Right forelimb (tissue), 1 donor: ENCODE results near the gene FHIT.

Experiments used
- DNase-seq: peaks from one replicate; pipeline ENCODE4 v3.0.0-alpha.2; 2018

The FHIT gene

DNA sequence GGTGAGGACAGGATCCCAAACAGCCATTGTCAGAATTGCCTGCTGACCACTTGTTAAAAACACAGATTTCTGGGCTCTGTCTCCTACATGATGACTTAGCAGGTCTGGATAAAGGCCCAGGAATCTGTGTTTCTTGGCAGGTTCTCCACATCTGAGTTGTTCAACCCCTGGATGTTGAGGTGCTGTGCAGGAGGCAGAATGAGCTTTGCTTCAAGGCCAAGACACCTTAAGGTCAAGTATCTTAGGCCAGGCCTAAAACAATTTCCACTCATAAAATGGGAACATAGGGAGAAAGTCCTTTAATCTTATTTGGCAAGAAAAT lies 1522.7 kb downstream of the FHIT start:
- no peak for DNase-seq

- no peak for DNase-seq
Measured at GRCh38 chr3:59727902-59728586, 1523.2 kb downstream of the FHIT start.

- no peak for DNase-seq
Measured at GRCh38 chr3:59726279-59726678, 1525.0 kb downstream of the FHIT start.

DNA sequence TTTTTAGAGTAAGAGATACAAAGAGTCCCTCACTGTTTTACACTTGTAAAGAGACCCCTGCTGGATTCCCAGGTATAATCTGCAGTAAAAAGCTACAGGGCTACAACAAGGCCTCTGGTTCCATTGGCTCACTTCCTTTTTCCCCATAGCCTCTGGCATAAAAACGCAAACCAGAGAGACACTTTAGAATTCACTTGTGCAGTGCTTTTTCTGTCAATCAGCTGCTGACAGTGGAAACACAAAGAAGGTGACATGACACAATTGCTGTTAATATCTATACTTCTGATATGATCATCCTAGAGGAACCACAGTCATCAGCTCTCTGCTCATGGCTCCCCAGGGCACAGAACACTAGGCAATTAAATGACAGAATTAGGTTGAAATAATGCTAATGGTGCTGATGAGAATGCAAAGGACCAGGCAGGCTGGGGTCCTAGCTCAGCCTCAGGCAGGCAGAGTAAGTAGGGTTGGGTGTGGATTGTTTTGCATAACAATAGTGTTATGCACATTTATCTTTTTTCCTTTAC lies 1533.5 kb downstream of the FHIT start:
- no peak for DNase-seq

GRCh38 chr3:59714066-59714465 lies 1537.2 kb downstream of the FHIT start:
- DNase-seq: no peak

DNA sequence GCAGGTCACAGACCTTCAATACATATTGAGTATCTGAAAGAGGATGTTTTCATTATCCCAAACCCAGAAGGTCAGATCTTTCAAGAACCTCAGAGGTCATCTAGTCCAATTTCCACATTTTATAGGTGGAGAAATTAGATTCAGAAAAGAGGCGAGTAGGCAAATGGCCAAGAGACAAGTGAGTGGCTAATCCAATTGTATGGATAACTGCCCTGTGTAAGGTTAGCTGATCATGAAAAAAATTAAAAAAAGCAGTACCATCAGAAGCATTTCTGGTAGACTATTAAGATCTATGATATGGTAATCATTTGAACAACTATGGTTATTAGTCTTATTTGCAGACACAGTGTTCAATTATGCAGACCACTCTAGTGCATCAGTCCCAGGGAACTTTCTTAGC lies 1540.7 kb downstream of the FHIT start:
- DNase-seq: no peak

DNA sequence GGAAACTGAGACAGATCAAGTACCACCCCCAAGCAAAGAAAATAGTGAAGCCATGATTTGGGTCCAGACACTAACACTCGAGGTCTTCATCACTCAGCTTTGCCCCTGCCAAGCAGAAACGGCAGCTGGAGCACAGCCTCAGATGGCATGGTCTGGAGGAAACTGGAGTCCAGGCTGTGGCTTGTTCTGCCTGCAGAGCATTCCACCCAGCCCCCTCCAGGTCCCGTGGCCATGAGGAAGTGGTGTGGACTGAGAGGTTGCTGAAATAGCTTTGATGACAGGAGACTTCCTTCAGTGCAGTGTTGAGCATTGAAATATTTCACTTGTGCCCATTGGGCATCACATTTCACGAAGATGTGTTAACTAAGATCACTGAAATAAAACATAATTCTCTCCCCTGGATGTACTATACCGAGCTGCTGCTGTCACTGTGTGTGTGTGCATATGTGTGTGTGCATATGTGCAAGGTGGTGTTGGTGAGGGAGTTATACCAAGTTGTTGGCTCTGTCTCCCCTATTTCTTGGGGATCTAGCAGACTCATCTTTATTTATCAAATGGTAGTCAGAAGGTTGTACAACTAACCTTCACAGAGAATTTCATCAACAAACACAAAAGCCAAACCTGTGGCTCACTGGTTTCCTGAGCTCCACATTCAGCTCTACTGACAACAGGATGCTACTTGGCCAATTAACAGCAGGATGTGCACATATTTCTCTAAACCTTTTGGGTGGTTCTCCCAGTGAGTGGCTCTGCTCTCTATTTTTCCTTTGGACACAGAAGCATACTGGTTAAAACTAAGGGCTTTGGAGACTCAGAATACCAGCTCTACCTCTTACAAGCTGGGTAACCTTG lies 1541.3 kb downstream of the FHIT start:
- DNase-seq: no peak

DNA sequence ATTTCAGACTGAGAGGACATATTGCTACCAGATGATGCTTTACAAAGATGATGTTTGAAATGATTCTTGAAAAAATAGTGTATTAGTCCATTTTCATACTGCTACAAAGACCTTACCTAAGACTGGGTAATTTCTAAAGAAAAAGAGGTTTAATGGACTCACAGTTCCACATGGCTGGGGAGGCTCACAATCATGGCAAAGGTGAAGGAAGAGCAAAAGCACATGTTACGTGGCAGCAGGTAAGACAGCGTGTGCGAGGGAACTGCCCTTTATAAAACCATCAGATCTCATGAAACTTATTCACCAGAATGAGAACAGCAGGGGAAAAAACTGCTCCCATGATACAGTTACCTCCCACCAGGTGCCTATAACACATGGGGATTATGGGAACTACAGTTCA lies 1543.0 kb downstream of the FHIT start:
- no peak for DNase-seq

- no peak for DNase-seq
Measured at GRCh38 chr3:59704292-59704691, 1547.0 kb downstream of the FHIT start.

DNA sequence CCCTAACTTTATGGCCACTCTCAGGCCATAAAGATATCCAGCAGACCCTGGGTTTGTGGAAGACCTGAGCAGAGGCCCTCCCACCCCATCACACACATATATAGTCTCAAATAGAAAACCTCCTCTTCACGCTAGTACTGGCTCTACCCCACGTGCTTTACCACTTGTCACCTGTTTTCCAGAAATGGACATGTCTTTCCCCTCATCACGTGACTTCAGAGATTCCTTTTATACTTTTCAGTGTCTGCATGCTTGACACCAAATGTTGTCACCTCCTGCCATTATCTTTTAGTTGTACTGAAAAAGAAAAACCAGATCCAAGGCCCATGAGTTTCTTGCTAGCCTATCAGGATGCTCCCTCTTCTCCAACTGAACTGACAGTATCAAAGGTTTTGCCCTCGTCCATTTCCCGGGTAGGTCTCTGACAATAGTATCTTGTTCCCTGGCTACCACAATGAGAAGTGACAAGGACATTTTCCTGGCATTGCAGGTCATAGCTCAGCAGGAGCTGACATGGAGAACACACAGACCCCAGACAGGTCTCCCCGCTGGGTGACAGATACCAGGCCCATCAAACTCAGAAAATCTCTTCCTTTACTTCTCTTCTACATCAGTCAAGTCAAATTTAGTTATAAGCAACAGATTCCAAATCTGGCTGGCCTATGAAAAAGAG lies 1551.5 kb downstream of the FHIT start:
- no peak for DNase-seq
